Superior temporal gyrus (tissue), 1 donor: ENCODE results near the gene PLK4.
"Not testable (repeated sequence)": the region's sequence is repeated elsewhere in the genome, so short reads cannot be mapped to it uniquely, and the experiment has no call there.

Experiments used
- DNase-seq: peaks from one replicate; pipeline ENCODE4 v3.0.0-alpha.2; 2016; ENCODE audit errors: extremely low spot score

PLK4 gene

DNA sequence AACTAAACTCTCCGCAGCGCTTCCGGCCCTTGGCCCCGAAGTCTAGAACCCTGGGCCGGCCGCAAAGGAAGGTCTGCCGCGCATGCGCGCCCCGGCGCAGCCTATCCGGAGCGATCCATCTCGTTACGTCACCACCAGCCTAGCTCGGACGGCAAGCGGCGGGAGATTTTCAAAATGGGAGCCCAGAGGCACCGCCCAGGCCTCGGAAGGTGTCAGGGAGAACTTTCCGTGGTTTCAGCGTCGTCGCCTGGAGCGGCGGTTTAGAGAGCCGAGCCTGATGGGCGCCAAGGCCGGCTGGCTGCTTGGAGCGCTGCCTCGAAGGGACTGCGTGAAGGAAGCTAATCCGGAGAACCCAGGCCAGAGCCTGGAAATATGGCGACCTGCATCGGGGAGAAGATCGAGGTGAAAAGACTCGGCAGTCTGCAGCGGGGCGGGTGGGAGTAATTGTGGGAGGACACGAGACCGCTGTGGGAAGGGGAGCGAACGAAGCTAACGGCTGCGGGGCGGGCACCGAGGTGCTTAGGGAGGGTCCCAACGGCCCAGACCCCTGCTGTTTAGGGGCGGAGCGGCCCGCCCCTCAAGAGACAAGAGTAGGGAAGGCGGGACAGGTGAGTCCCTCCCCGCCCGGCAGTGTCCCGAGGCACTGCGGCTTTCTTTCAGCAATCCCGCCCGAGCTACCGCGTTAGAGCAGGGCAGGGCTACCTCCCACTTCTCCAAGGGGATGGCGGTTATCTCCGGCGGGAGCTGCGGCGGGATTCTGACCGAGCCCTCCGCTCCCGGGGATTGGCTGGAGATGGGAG, at the start of gene PLK4:
Gene PLK4 (plus strand): TSS at position 131 of the 800 bp plus-strand sequence. CDS start 242 bp downstream, at position 373.
- peak; percentile 96 for DNase-seq

- DNase-seq: no peak
Measured at GRCh38 chr4:127832585-127832984, 48.1 kb upstream of the PLK4 start.

DNA sequence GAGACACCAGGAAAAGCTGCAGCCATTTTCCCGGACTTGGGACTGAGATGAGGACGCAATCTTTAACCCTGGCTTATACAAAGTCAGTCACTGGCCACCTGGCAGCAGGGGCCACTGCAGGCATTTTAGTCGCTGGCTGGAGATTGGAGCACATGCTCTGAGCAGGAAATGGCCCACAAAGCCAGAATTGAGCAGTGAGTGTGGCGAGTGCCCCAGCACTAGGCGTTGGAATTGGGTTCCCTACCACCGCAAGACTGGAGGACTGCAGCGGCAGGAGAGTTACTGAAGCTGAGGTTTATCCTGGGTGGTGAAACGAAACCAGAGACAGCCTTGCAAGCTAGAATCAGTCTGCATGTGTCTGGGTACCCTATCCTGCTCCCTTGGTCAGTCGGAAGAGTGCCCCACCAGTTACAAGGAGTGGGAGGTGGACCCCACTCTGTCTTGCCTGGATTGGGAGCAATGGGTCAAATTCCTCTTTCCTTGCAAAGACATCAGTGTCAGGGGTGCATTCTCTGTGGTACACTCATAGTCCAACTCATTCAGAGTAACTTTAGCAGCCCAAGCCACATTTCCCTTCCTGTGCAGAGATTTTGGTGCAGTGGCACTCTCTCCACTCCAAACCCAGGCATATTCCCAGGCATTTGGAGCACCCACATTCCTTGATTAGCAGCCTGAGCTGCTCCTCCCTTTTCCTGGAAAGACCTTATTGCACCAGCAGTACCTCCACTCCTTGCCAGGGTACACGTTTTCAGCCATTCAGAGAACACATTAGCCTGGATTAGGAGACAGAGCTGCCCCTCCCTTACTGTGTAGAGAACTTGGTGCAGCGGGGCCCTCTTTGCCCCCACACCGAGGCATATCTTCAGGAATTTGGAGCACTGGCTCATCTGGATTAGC, 36.7 kb upstream of the PLK4 start:
- no peak for DNase-seq

GRCh38 chr4:127844601-127845116, 36.0 kb upstream of the PLK4 start:
- DNase-seq: no peak

- DNase-seq: no peak
Measured at GRCh38 chr4:127846061-127846460, 34.6 kb upstream of the PLK4 start.

DNA sequence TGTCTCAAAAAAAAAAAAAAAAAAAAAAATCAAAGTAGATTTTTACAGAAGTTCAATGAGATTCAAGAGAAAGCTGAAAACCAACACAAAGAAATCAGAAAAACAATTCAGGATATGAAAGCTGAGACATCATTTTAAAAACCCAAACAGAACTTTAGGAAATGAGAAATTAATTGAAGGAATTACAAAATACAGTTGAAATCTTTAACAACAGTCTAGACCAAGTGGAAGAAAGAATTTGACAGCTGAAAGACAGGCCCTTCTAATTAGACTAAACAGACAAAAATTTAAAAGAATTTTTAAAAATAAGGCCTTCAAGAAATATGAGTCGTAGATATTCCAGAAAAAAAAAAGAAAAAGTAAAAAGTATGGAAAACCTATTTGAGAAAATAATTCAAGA, 33.9 kb upstream of the PLK4 start:
- DNase-seq: no peak

DNA sequence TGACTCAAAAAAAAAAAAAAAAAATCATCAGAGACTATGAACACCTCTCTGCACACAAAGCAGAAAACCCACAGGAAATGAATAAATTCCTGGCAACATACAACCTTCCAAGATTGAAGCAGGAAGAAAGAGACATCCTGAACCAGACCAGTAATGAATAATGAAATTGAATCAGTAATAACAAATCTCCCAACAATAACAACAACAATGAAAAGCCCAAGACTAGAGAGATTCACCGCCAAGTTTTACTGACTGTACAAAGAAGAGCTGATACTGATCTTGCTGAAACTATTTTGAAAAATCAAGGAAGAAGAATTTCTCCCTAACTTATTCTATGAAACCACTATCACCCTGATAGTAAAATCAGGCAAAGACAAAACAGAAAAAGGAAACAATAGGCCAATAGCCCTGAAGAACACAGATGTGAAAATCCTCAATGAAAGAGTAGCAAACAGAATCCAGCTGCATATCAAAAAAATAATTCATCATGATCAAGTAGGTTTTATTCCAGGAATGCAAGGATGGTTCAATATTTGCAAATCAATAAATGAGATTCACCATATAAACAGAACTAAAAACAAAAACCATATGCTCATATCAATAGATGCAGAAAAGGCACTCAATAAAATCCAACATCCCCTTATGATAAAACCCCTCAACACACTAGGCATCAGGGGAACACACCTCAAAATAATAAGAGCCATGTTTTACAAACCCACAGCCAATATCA, 31.0 kb upstream of the PLK4 start:
- DNase-seq: no peak

GRCh38 chr4:127852661-127853060, 28.0 kb upstream of the PLK4 start:
- DNase-seq: no peak

DNA sequence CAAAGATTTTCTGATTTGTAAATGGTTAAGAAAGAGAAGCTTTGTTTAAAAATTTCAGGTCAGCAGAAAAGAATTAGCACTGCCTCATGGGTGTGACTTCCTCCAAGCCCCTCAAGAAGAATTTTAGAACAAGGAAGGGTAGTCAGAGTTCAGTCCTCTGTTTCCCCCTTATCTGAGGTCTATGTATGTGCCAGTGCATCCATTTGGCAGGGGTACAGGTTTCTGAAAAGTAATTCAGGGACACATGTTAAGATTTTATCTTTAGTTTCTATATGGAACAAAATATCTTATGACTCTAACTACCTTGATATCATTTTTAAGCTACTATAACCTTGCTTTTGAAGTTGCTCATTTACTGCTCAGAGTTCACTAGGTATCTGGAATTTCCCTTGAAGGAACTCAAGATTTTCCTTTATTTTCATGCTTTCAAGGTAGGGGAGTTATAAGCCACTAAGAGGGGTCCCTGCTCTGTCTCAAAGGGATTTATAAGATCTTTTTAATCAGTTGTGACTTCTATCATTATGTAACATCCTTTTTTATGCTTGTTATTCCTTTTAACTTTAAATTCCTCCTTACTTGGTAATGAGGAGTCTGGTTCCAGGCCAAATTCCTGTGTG, 24.4 kb upstream of the PLK4 start:
- no peak for DNase-seq

- DNase-seq: no peak
Measured at GRCh38 chr4:127856813-127857447, 23.8 kb upstream of the PLK4 start.

- no peak for DNase-seq
Measured at GRCh38 chr4:127857641-127858040, 23.1 kb upstream of the PLK4 start.

DNA sequence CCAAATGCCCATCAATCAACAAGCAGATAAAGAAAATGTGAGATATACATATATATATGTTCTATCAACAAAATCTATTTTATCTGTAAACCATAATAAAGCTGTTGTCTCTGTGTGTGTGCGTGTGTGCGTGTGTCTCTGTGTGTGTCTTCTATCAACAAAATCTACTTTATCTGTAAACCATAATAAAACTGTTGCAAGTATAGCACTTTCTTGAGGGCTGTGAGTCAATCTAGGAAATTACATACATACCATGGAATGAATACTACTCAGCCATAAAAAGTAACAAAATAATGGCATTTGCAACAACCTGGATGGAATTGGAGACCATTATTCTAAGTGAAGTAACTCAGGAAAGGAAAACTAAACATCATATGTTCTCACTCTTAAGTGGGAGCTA, 12.5 kb upstream of the PLK4 start:
- no peak for DNase-seq

DNA sequence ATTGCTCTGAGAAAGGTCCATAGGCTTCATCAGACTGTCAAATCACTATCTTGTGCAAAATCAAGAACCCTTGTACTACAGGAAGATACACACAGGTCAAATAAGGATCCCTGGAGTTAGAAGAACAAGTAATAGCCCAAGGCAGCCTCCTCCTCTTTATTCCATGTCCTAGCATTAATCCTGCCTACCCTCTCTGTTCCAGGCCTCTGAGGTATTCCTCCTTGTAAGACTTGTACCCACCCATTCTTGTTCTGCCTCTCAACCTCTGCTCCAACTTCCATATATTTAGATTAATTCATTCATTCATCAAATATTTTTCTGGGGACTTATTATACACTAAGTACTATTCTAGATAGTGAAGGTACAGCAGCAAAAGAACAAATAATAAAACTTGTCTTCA, 10.4 kb upstream of the PLK4 start:
- no peak for DNase-seq

DNA sequence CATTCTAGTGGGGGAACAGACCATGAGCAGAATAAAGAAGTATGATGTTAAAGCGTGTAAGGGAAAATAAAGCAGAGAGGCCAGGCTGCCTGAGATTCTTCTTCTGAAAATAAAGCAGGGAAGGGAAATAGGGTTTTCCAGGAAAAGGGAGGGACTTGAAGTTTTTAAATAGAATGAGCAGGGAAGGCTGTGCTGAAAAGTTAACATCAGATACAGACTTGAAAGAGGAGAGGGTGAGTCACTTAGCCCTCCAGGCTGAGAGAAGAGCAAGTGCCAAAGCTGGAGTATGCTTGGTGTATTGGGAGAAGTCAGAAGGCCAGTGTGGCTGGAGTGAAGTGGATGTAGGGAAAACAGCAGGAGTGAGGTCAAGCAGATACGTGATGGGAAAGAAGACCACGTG, 10.0 kb upstream of the PLK4 start:
- no peak for DNase-seq

DNA sequence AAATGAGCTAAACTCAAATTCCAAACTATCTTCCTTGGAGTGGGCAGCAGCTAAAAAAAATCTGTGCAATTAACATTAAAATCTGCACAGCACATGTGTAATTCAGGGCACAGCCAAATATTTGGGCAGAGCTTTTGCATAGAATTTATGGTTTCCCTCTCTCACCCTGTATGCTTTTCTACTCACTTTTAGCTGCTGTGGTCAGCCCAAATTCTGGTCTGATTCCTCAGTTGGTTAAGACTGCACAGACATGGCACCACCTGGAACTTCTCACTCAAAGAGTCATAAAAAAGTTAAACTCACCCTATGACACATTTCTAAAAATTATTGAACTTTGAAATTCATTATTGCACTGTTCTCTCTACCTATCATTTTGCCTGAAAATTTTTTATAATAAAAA, 4.9 kb upstream of the PLK4 start:
- DNase-seq: no peak

DNA sequence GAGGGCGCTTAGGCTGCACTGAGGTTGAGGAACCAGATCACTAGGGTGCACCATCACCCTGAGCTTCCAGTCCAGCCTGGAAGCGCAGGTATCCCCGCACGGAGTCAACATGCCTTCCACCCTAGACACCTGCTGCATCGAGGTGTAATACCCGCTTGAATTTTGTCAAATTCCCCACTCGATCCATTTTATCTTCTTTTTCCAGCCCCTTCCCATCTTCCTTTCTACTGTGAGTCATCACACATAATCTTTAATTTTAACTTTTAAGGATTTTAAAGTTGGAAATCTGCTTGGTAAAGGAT, 821 bp downstream of the PLK4 start:
- DNase-seq: no peak

GRCh38 chr4:127888559-127888958, 7.9 kb downstream of the PLK4 start:
- no peak for DNase-seq

DNA sequence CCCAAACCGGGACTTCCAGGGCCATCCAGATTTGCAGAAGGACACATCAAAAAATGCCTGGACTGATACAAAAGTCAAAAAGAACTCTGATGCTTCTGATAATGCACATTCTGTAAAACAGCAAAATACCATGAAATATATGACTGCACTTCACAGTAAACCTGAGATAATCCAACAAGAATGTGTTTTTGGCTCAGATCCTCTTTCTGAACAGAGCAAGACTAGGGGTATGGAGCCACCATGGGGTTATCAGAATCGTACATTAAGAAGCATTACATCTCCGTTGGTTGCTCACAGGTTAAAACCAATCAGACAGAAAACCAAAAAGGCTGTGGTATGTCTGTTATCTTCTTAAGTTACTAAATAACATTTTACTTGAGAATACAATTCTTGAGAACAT, 9.2 kb downstream of the PLK4 start:
- DNase-seq: no peak

- no peak for DNase-seq
Measured at GRCh38 chr4:127896069-127896468, 15.4 kb downstream of the PLK4 start.

- DNase-seq: no peak
Measured at GRCh38 chr4:127896528-127896927, 15.8 kb downstream of the PLK4 start.

GRCh38 chr4:127899682-127900081, 19.0 kb downstream of the PLK4 start:
- DNase-seq: not testable (repeated sequence)
